DND-41 (cell line): ENCODE data around the gene BMS1.

Experiments used
- ATAC-seq: fragments of 200-7000 bp; cut with Tn5 transposase; 3 replicates; pipeline ENCODE4 v1.9.1; 2021; ENCODE audit warnings: low read depth; ENCODE audit not compliant: insufficient read depth
- DNase-seq: peaks from one replicate; pipeline ENCODE4 v3.0.0-alpha.2; 2020
- H2AFZ ChIP-seq: 2 replicates; pipeline ENCODE4 v1.6.0; 2012; ENCODE audit warnings: low read depth, low read length
- H3K27ac ChIP-seq: 2 replicates; pipeline ENCODE4 v1.5.1; 2012; ENCODE audit warnings: low read length, inconsistent platforms
- H3K27me3 ChIP-seq: fragments of 200-600 bp; sonication (generic); 2 replicates; pipeline ENCODE4 v1.6.0; 2012; ENCODE audit warnings: low read length, mild to moderate bottlenecking, inconsistent platforms; ENCODE audit not compliant: insufficient read depth, poor library complexity
- H3K36me3 ChIP-seq: 2 replicates; pipeline ENCODE4 v1.5.1; 2012; ENCODE audit warnings: low read length, inconsistent platforms; ENCODE audit not compliant: insufficient read depth
- H3K4me1 ChIP-seq: 2 replicates; pipeline ENCODE4 v1.5.1; 2012; ENCODE audit warnings: mild to moderate bottlenecking, low read length; ENCODE audit not compliant: insufficient read depth
- H3K4me2 ChIP-seq: 2 replicates; pipeline ENCODE4 v1.6.0; 2012; ENCODE audit warnings: mild to moderate bottlenecking, moderate library complexity, low read length, inconsistent platforms; ENCODE audit not compliant: insufficient read depth
- H3K4me3 ChIP-seq, 2 experiments: fragments of 200-600 bp in 1 of 2; shearing (Covaris generic) in 1 of 2; 2 replicates each; pipeline ENCODE4 v1.5.1; 2012 to 2016; ENCODE audit warnings: inconsistent platforms in 2 of 2, low read length in 2 of 2, mild to moderate bottlenecking in 2 of 2, low read depth in 1 of 2, moderate library complexity in 1 of 2
- H3K79me2 ChIP-seq: 2 replicates; pipeline ENCODE4 v1.6.0; 2012; ENCODE audit warnings: low read length, inconsistent platforms; ENCODE audit not compliant: insufficient read depth
- H3K9ac ChIP-seq: 2 replicates; pipeline ENCODE4 v1.6.0; 2012; ENCODE audit warnings: low read depth, mild to moderate bottlenecking, inconsistent platforms, low read length, moderate library complexity
- H3K9me3 ChIP-seq: 2 replicates; pipeline ENCODE4 v1.5.1; 2012; ENCODE audit warnings: low read length, moderate library complexity, mild to moderate bottlenecking, inconsistent platforms; ENCODE audit not compliant: insufficient read depth, severe bottlenecking
- H4K20me1 ChIP-seq: 2 replicates; pipeline ENCODE4 v1.6.0; 2012; ENCODE audit warnings: low read length; ENCODE audit not compliant: insufficient read depth
- CTCF ChIP-seq: IDR thresholded peaks from 2 replicates; pipeline ENCODE4 v1.5.1; 2012; ENCODE audit warnings: borderline replicate concordance, low read length, moderate library complexity, mild to moderate bottlenecking; ENCODE audit not compliant: poor library complexity, severe bottlenecking; ENCODE audit errors: extremely low read depth
- EZH2 ChIP-seq: IDR thresholded peaks from 3 replicates; pipeline ENCODE4 v1.6.1; 2012; ENCODE audit warnings: borderline replicate concordance, low read depth, mild to moderate bottlenecking, moderate library complexity, low read length, inconsistent platforms; ENCODE audit not compliant: severe bottlenecking

BMS1 gene

GRCh38 chr10:42776681-42777080, 5.9 kb upstream of the BMS1 start:
- Histone ChIP-seq H3K4me1 (peaks cover 4% of the 10 kb centered on the region), H3K9ac (no peak overlapping the region)

GRCh38 chr10:42780456-42780855, 2.1 kb upstream of the BMS1 start:
- Histone ChIP-seq H4K20me1 (no peaks in the 10 kb centered on the region), H3K27me3 (no peaks in the 10 kb centered on the region), H2AFZ (no peak overlapping the region), H3K27ac (no peak overlapping the region), H3K79me2 (peaks cover 30% of the 10 kb centered on the region), H3K36me3 (peaks cover 11% of the 10 kb centered on the region), H3K9ac (no peak overlapping the region), H3K4me3 (no peak overlapping the region), H3K9me3 (no peaks in the 10 kb centered on the region), H3K4me1 (peaks cover 24% of the 10 kb centered on the region), H3K4me2 (no peak overlapping the region)
- no peak for ATAC-seq
- TF ChIP-seq CTCF (no peak), EZH2 (no peak)
- no peak for DNase-seq

More at GRCh38 chr10:42776681-42777080, 5.9 kb upstream of the BMS1 start:
- TF ChIP-seq EZH2 (no peak), CTCF (no peak)
- Histone ChIP-seq H4K20me1 (no peaks in the 10 kb centered on the region), H3K4me2 (no peak overlapping the region), H3K4me3 (no peak overlapping the region), H3K9me3 (peaks cover 13% of the 10 kb centered on the region), H3K27me3 (no peaks in the 10 kb centered on the region), H3K27ac (no peak overlapping the region), H3K79me2 (peaks cover under 1% of the 10 kb centered on the region; the same call in 1 of the 2 replicates), H3K36me3 (no peaks in the 10 kb centered on the region), H2AFZ (no peak overlapping the region)
- ATAC-seq = no peak
- DNase-seq = no peak

GRCh38 chr10:42781893-42782445, 626 bp upstream of the BMS1 start:
- DNase-seq (no peak), ATAC-seq (no peak)
- peaks cover 30% of the 10 kb centered on the region for H3K79me2 ChIP-seq
- no peaks in the 10 kb centered on the region for H4K20me1 ChIP-seq
- TF ChIP-seq EZH2 (no peak), CTCF (no peak)
- peaks cover 28% of the 10 kb centered on the region for H3K4me1 ChIP-seq
- H3K9ac ChIP-seq = peak overlapping the region; percentile 81
- H3K27ac ChIP-seq = peak overlapping the region; percentile 92
- peak overlapping the region; percentile 82 to 88; a peak in 3 of 4 replicates for H3K4me3 ChIP-seq
- peaks cover 25% of the 10 kb centered on the region for H3K36me3 ChIP-seq
- peak overlapping the region; percentile 90 for H3K4me2 ChIP-seq
- H2AFZ ChIP-seq = peak overlapping the region; percentile 89
- no peaks in the 10 kb centered on the region for H3K27me3 ChIP-seq
- H3K9me3 ChIP-seq = no peaks in the 10 kb centered on the region
